Keratinocyte (primary cell): Measurements from ENCODE around the gene PHACTR2. TPM values are rescaled to one million over a fixed set of nuclear protein-coding genes. Genes with fewer than 3 reads are reported as not detected.

Source experiments
- DNase-seq: peaks from one replicate; pipeline ENCODE4 v3.0.0-alpha.2; 2011; ENCODE audit warnings: low read depth, missing footprints, low spot score
- FAIRE-seq: peaks from 2 replicates; lab custom pipeline; 2011; peaks lifted over from hg19 to GRCh38; lab: Jason Lieb, UNC
- H2AFZ ChIP-seq: 2 replicates; pipeline ENCODE4 v1.6.0; 2012; ENCODE audit warnings: low read length, control low read depth, inconsistent platforms; ENCODE audit not compliant: control insufficient read depth
- H3K27ac ChIP-seq: 2 replicates; pipeline ENCODE4 v1.5.1; 2011; ENCODE audit warnings: low read length; ENCODE audit not compliant: control insufficient read depth, insufficient read depth
- H3K27me3 ChIP-seq: 3 replicates; pipeline ENCODE4 v1.6.0; 2011; ENCODE audit warnings: low read length; ENCODE audit not compliant: control insufficient read depth, insufficient read depth; ENCODE audit errors: extremely low read depth
- H3K36me3 ChIP-seq, 2 experiments: 2 replicates in 1 of 2; 3 replicates in 1 of 2; pipeline ENCODE4 v1.5.1; 2011; ENCODE audit warnings: low read length in 2 of 2, mild to moderate bottlenecking in 1 of 2; ENCODE audit not compliant: control insufficient read depth in 2 of 2, insufficient read depth in 2 of 2; ENCODE audit errors: extremely low read depth in 1 of 2
- H3K4me1 ChIP-seq: 3 replicates; pipeline ENCODE4 v1.5.1; 2011; ENCODE audit warnings: low read length; ENCODE audit not compliant: control insufficient read depth, insufficient read depth; ENCODE audit errors: extremely low read depth
- H3K4me2 ChIP-seq: 3 replicates; pipeline ENCODE4 v1.6.0; 2011; ENCODE audit warnings: low read depth, low read length; ENCODE audit not compliant: control insufficient read depth, insufficient read depth; ENCODE audit errors: extremely low read depth
- H3K4me3 ChIP-seq, 3 experiments: fragments of 200-600 bp in 1 of 3; sonication (generic) in 1 of 3; 2 replicates in 2 of 3; 3 replicates in 1 of 3; pipeline ENCODE4 v1.5.1; 2011 to 2016; ENCODE audit warnings: low read length in 3 of 3, mild to moderate bottlenecking in 3 of 3, control low read depth in 2 of 3, inconsistent platforms in 1 of 3, low read depth in 1 of 3, mixed read lengths in 1 of 3, mixed run types in 1 of 3, moderate library complexity in 1 of 3; ENCODE audit not compliant: control insufficient read depth in 2 of 3, insufficient read depth in 2 of 3; ENCODE audit errors: extremely low read depth in 1 of 3
- H3K79me2 ChIP-seq: 2 replicates; pipeline ENCODE4 v1.6.0; 2012; ENCODE audit warnings: low read length; ENCODE audit not compliant: control insufficient read depth, insufficient read depth
- H3K9ac ChIP-seq: 3 replicates; pipeline ENCODE4 v1.6.0; 2011; ENCODE audit warnings: low read length; ENCODE audit not compliant: control insufficient read depth, insufficient read depth; ENCODE audit errors: extremely low read depth
- H3K9me1 ChIP-seq: 3 replicates; pipeline ENCODE4 v1.6.0; 2011; ENCODE audit warnings: low read length; ENCODE audit not compliant: control insufficient read depth, insufficient read depth; ENCODE audit errors: extremely low read depth
- H3K9me3 ChIP-seq: 2 replicates; pipeline ENCODE4 v1.5.1; 2012; ENCODE audit warnings: low read depth, low read length; ENCODE audit not compliant: control insufficient read depth
- H4K20me1 ChIP-seq: 3 replicates; pipeline ENCODE4 v1.6.0; 2011; ENCODE audit warnings: low read length; ENCODE audit not compliant: control insufficient read depth, insufficient read depth; ENCODE audit errors: extremely low read depth
- CTCF ChIP-seq, 3 experiments: IDR thresholded peaks in 1 of 3; conservative IDR thresholded peaks in 1 of 3; optimal IDR thresholded peaks in 1 of 3; 2 replicates in 2 of 3; 3 replicates in 1 of 3; pipeline versions ENCODE3 to v1.5.1; 2011; ENCODE audit warnings: low read length in 3 of 3, mild to moderate bottlenecking in 3 of 3, moderate library complexity in 2 of 3, control low read depth in 1 of 3, inconsistent platforms in 1 of 3; ENCODE audit not compliant: insufficient read depth in 2 of 3; ENCODE audit errors: extremely low read depth in 1 of 3
- EZH2 ChIP-seq: IDR thresholded peaks from one replicate; pipeline ENCODE4 v1.6.1; 2012; ENCODE audit warnings: inconsistent platforms, mild to moderate bottlenecking, low read length, moderate library complexity
- dilution Hi-C: fragments of 300-500 bp; cut with MboI; formaldehyde crosslinking; loops from one replicate; pipeline ENCODE4 v1.7.0; 2020; ENCODE audit warnings: low sequenced_read_pairs; ENCODE audit not compliant: extremely low pct_ligation_motif_present
- polyA plus RNA-seq, 5 experiments: library from polyadenylated mRNA; depleted of rRNA in 3 of 5; stranded (reverse) in 3 of 5; stranded (forward) in 1 of 5; unstranded in 1 of 5; fragments of >200 nt; gene quantifications; 1 replicate in 1 of 5; 2 replicates in 3 of 5; 3 replicates in 1 of 5; pipeline versions ENCODE4 v1.2.1 to v1.2.3, GENCODE V29; 2011 to 2012; ENCODE audit warnings: missing spikeins in 2 of 5, low read depth in 1 of 5, low replicate concordance in 1 of 5

PHACTR2 gene
- polyA plus RNA-seq, 1 donor (not counting 4 experiments of a cell fraction or from before 2014, with no cell fraction given) = 9.4 TPM

GRCh38 chr6:143745166-143746133 is 67.7 kb downstream of the PHACTR2 start:
- Histone ChIP-seq H3K4me2 (no peak overlapping the region), H3K27me3 (no peaks in the 10 kb centered on the region), H3K9me3 (no peaks in the 10 kb centered on the region), H3K9me1 (no peaks in the 10 kb centered on the region), H3K27ac (no peak overlapping the region), H3K4me1 (no peaks in the 10 kb centered on the region), H3K4me3 (no peak overlapping the region), H3K36me3 (no peaks in the 10 kb centered on the region), H3K9ac (no peak overlapping the region), H3K79me2 (no peaks in the 10 kb centered on the region), H2AFZ (no peak overlapping the region), H4K20me1 (peaks cover 4% of the 10 kb centered on the region)
- dilution Hi-C loops = no loop called here
- DNase-seq (no peak), FAIRE-seq (no peak)
- TF ChIP-seq CTCF (optimal IDR thresholded peaks at IDR 0.05 in 1 of 3, IDR thresholded peaks at IDR 0.05 in 1 of 3, conservative IDR thresholded peaks at IDR 0.05 in 1 of 3; ENCODE audit: extremely low read depth in 1 of 3, insufficient read depth in 2 of 3, low read length in 3 of 3) (no peak), EZH2 (no peak)

GRCh38 chr6:143746202-143747119 is 68.7 kb downstream of the PHACTR2 start:
- Histone ChIP-seq H2AFZ (no peak overlapping the region), H3K36me3 (no peaks in the 10 kb centered on the region), H3K27me3 (no peaks in the 10 kb centered on the region), H4K20me1 (peaks cover 4% of the 10 kb centered on the region), H3K9ac (no peak overlapping the region), H3K79me2 (no peaks in the 10 kb centered on the region), H3K9me1 (no peaks in the 10 kb centered on the region), H3K4me2 (no peak overlapping the region), H3K9me3 (no peaks in the 10 kb centered on the region), H3K4me1 (no peaks in the 10 kb centered on the region), H3K27ac (no peak overlapping the region), H3K4me3 (no peak overlapping the region)
- dilution Hi-C loops = no loop called here
- TF ChIP-seq EZH2 (no peak), CTCF (optimal IDR thresholded peaks at IDR 0.05 in 1 of 3, IDR thresholded peaks at IDR 0.05 in 1 of 3, conservative IDR thresholded peaks at IDR 0.05 in 1 of 3; ENCODE audit: extremely low read depth in 1 of 3, insufficient read depth in 2 of 3, low read length in 3 of 3) (no peak)
- FAIRE-seq = no peak
- DNase-seq = no peak
